Measurements from ENCODE around the gene CLTC.

Gene CLTC

DNA sequence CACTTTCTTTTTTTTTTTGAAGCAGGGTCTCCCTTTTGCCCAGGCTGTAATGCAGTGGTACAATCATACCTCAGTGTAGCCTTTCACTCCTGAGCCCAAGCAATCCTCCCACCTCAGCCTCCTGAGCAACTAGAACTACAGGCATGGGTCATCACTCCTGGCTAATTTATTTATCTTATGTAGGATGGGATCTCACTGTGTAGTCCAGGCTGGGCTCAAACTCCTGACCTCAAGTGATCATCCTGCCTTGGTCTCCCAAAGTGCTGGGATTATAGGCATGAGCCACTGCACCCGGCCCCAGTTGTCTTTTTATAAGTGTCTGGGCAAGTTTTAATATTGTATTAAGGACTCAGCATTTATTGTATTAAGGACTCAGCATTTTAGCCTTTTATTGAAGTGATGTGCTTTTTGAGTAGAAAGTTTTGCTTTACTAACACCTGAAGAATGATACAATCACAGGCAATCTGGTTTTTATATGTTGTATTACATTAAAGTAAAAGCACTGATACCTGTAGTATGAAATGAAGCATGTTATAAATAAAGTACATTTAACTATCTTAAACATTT is 110.7 kb downstream of the CLTC start:
- DNase-seq: no peak

DNA sequence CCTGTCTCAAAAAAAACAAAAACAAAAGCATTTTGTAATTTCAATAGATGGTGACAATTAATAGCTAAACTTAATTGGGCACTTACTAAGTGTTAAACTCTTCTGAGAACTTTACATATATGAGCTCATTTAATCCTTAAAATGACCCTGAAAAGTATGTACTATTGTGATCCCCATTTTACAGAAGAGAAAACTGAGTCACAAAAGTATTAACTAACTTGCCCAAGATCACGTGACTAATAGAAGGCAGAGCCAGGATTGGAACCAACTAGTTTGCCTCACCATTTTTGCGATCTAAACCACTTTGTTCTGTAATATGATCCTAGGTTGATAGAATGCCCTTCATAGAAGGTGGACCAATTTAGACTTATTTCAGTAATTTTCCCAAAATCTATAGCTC is 114.0 kb downstream of the CLTC start:
- no peak for DNase-seq

DNA sequence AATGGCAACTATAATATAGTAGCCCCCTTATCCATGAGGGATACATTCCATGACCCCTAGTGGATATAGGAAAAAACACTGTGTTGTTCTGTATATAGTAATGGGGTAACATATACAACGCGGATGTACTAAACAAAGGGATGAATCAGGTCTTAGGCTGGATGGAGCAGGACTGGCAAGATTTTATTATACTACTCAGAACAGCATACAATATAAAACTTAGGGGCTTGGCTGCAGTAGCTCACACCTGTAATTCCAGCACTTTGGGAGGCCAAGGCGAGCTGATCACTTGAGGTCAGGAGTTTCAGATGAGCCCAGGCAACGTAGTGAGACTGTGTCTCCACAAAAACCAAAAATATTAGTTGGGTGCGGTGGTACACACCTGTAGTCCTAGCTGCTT is 114.5 kb downstream of the CLTC start:
- no peak for DNase-seq

DNA sequence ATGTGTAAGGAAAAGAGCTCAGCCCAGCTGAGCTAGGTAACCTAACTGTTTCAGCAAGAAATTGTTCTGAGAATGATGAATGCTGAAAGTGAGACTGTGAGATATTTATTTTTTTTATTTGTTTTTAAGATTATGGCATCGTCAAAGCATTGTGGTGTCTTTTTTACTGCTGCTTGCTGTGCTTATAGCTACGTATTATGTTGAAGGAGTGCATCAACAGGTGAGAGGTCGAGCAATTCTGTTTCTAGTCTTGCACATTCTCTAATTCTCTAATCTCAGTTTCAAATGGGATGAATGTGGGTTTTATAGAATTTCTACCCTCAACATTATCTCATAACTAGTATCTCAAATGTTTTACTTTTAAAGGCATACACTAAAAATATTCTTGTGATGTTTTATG is 117.6 kb downstream of the CLTC start:
- no peak for DNase-seq

DNA sequence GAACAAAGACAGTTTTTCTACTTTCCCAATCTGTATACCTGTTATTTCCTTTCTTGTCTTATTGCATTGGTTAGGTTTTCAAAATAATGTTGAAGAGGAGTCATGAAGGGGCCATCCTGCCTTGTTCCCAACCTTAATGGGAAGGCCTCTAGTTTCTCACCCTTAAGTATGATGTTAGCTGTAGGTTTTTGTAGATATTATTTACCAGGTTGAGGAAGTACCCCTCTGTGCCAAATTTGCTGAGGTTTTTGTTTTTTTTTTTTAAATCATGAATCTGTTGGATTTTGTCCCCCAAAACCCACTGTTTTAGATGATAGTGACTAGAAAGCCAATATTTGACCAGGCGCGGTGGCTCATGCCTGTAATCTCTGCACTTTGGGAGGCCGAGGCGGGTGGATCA is 124.1 kb downstream of the CLTC start:
- DNase-seq: no peak

DNA sequence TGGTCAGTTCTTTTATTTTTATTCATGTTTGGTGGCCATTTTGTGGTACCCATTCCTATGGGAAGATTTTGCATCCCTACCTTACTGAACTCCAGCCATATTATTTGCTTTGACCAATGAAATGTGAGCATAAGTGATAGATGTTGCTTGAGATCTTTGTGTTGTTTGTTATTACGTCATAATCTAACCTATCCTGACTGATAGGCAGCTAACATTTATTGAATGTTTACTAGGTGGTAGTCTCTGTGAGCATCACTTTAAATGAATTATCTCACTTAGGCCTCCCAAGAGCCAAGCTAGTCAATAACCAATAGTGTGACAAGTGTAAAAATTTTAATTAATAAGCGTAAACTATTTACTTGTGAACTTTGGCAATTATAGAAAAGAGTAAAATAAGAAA is 125.3 kb downstream of the CLTC start:
- DNase-seq: no peak

Measured in CD4-positive, alpha-beta T cell treated with Interferon alpha-2 for 1 hour (primary cell).